Measurements from ENCODE around the gene PTPRR.

DNA sequence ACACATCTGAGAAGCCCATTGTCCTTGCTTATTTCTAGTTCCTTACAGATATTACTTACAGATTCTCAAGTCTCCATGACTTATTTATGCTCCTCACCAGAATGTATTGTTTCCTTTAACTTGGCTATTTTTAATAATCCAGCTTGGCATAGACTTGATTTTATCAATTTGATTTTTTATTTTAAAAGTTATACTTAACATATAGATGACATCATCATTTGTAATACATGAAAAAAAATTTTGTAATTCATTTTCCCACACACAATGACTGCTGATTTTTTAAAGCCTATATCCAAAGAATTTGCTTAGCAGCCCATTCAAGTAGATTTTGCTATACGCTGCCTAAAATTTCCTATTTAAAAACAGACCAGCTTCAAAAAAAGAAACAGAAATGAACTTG, 39.8 kb downstream of the PTPRR start:
- no peak for TF ChIP-seq CTCF (IDR thresholded peaks at IDR 0.05; ENCODE audit: low read depth, low read length, poor library complexity, severe bottlenecking)
- no peak for TF ChIP-seq EZH2phosphoT487 (IDR thresholded peaks at IDR 0.05; ENCODE audit: borderline replicate concordance, low read length)

Measured in DOHH2 (cell line).